SHP77 (cell line): ENCODE results near the gene HDAC4.

Experiments
- DNase-seq, 2 experiments: peaks; one replicate each; lab custom pipeline; 2025; lab: John Stamatoyannopoulos, UW

Gene HDAC4

DNA sequence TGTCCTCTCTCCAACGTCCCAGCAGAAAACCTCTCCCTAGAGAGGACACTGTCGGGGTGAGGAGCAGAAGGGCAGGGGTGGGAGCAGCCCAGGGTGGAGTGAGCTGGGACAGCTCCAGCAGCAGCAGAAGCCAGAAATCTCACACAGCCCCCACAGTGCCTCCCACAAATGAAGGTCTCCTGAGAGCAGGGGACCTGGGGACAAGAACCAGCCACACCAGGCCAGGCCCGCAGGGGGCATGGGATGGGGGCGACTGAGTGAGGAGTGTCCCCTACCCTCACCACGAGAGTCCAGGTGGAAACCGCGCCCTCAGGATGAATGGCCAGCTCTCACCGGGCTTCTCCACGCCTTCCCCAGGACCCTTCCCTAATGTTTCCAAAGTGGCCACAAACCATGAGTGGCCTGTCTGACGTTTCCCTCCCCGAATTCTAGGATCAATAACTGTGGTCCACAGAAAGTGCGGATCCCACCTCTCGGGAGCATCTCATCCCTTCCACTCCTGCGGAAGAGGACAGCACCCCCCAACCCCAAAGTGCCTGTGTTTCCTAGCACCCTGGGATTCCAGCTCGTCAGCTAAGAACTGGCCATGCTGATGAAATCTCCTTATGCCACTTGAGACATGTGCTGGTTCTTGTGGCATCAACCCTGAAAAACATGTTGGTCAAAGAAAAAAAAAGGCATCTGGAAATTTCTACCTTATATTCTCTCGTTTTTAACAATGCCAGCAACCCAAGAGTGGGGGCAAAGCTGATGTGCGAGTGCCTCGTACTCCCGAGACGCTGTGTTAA, 121.1 kb downstream of the HDAC4 start:
- DNase-seq: no peak

DNA sequence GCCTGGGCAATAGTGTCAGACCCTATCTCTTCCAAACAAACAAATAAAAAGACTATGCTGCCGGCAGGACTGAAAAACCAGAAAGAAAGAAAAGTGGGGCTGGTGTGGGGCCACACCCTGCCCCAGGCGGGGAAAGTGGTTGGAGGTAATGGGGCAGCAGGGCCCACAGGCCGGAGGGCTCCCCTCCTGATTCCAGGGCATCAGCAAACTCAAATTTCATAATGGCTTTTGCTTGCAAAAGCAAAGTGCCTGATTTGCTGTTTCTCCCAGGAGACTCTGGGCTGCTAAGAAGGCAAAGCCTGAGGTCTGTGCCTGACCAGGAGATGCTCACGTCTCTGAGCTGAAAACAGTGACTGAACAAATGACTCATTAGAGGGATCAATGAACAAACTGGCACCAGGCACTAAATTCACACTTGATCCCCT, 121.9 kb downstream of the HDAC4 start:
- DNase-seq: no peak

DNA sequence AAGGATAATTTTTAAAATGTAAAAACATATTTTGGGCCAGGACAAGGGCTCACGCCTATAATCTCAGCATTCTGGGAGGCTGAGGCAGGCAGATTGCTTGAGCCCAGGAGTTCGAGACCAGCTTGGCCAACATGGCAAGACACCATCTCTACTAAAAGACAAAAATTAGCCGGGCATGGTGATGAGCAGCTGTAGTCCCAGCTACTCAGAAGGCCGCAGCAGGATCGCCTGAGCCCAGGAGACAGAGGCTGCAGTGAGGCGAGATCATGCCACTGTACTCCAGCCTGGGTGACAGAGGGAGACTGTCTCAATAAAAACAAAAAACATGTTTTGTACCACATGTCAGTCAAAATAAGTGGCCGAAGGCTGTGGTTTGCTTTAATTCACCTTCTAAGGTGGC, 122.5 kb downstream of the HDAC4 start:
- no peak for DNase-seq

- DNase-seq: no peak
Observed at GRCh38 chr2:239277401-239278085, 123.3 kb downstream of the HDAC4 start.

DNA sequence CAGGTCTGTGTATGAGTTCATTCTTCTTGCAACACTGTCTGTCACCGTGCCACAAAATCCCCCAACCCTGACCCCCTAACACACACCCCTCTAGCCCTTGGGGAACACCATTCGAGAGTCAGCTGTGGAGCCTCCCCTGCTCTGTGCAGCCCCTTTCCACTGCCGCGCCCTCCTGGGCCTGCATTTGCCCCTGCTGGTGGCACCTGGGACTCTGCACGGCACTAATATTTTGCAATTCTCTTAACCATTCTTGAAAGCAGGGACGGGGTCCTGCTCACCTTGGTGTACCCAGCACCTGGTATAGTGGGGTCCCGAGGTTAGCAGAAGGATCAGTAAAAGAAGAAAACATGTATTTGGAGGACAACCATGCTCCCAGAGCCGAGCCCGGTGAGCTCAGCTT, 124.0 kb downstream of the HDAC4 start:
- peak; percentile 44 to 47 for DNase-seq

DNA sequence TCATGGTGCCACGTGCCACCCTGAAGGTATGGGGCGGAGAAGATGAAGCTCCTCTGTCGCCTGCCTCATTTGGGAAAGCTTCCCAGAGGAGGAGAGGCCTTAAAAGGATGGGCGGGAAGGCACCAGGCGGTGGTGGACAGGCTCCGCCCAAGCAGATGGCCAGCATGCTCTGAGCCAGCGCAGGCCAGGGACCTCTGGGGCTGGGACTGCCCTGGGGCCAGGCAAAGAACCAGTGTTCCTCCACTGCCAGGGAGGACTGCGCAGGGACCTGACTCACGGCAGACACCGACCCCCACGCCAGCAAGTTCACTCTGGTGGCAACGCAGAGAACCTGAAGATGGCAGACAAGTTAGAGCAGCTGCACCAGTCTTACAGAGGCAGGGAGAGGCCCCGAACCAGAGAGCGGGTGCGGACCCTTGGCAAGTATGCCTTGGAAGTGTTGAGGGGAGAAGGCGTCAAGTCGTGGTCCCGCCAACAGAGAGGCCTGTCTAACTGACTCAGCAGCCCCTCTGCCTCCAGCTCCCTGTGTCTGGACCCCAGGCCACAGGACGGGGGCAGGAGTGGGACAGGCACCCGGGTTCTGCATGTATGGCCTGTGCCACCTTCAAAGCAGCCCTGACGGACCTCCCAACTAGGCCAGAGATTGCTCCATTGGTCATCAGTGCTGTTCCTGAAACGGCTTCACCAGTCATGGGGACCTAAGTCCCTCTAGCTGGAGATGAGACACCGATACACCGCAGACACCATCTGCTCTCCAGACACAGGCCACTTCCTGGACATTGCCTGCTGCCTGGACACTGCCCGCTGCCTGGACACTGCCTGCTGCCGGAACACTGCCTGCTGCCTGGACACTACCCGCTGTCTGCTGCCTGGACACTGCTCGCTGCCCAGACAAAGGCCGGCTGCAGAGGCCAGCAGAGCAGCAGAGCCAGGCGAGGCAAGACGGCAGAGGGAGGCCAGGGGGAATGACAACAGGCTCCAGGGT, 124.7 kb downstream of the HDAC4 start:
- peak; percentile 61 to 78 for DNase-seq

- DNase-seq: peak; percentile 43 to 65
Observed at GRCh38 chr2:239275044-239275685, 125.7 kb downstream of the HDAC4 start.

GRCh38 chr2:239274391-239275043, 126.3 kb downstream of the HDAC4 start:
- DNase-seq: peak; percentile 54 to 63

DNA sequence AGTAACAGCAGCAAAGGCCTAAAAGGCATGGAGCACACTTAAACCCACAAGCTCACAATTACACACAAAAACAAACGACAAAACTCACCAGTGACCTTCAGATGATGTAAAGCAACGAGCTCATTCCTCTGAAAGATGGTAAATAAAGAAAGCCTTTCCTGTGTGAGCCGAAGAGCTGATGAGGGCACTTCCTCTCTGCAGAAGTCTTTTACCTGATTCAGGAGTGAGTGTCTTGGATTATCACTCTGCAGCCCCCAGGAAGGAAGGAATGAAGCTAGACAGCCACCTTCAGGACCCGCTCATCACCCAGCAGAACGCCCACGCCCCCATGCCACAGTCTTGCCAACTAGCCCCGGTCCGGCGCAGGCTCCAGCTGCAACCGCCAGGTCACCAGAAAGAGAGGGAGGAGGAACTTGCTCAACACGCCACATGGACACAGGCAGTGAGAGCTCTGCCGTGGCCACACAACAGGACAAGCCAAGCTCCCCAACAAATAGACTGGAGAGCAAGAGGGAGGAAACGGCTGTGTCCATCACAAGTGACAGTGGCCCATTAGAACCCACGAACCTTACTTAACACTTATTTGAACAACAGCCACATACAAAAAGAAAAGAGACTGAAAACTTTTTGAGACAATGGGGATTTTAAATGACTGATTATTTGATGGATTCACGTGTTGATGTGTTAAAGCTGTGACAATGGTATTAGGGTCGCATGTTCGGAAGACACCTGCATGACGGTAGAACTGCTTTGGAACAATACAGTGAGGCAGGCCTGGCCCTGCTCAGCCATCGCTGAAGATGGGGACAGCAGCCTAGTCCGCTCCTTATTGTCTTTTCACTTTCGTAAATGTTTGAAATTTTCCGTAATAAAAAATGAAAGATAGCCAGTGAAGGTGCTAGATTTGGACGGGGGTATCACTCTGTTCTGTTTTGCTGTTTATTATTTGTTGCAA, 127.3 kb downstream of the HDAC4 start:
- peak; percentile 67 to 70 for DNase-seq

DNA sequence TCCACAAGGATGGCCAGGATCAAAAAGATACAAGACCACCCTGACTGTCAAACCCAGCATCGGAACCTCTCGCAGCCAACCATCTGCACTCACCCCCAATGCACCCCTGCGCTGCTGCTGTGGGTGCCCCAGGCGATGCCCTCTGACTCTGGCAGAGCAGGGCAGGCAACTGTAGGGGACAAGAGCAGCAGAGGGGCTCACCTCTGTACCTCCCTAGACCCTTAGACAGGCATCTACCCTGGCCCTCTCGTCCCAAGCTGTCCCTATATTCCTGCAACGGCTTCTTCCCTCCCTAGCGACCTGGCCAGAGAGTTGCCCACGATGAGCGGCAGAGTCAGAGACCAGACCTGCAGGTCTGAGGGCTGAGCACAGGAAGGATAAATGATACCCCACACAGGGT, 128.2 kb downstream of the HDAC4 start:
- no peak for DNase-seq

GRCh38 chr2:239271882-239272281, 128.9 kb downstream of the HDAC4 start:
- no peak for DNase-seq

GRCh38 chr2:239271471-239271870, 129.3 kb downstream of the HDAC4 start:
- DNase-seq: no peak

DNA sequence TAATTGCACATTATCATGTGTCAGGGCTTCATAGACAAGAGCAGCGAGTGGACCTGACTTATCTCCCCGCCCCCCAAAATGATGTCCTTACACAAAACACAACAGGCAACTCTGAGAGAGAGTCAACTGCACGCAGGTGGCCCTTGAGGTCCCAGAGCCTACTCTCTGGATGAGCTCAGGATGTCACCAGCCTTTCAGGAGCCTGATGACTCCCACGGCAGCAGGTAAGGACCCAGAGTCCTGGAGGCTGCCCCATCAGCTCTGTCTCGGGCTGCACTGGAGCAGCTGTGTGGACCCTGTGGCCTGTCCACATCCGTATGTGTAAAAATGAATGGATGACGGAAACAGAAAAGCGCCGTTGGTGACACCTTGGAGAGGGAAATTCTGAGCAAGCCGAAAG, 130.9 kb downstream of the HDAC4 start:
- no peak for DNase-seq

- no peak for DNase-seq
Observed at GRCh38 chr2:239269173-239269885, 131.5 kb downstream of the HDAC4 start.

- no peak for DNase-seq
Observed at GRCh38 chr2:239268549-239268948, 132.3 kb downstream of the HDAC4 start.

DNA sequence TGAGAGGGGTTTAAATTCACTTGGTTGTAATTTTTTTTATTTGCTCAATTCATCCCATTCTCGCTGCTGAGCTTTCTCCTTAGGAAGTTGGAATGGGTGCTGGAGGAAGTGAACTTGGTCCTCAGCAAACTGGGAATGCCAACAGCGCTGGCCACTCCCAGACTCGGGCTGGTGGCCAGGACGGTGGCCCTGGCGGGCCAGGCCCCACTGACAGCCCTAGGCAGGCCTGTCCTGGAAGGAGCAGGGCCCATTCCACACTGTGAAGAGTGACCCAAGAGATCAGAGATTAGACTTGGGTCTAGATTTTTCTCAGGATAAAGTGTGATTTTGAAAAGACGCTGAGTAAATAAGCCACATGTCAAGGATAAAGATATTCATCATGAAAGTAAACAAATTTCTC, 132.7 kb downstream of the HDAC4 start:
- no peak for DNase-seq

DNA sequence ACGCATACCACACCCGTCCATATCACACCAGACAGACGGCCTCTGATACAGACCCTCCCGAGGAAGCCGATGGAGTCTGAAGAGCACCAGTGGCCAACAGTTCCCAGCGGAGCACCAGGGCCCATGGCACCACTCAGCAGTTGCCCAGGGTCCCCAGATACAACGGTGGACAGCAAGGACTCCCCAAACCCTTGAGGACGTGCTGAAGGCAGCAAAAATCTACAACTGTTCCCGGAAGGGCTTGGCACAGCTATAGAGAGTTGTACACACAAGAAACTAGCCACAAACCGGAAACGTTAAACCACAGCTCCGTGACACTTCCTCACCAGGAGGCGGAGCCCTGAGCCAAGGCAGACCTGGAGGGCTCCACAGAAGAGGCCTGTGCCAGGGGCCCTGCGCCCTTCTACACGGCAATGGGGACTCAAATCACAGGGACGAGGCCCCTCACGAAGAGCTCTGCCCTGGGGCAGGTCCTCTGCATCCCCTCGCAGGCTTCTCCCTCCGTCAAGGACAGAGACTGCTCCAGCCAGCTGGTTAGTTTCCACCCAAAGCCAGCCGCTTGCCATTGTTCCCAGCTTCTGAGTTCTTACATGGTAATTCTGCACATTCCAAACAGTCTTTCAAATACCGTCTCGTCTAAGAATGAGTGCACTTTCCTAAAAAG, 133.4 kb downstream of the HDAC4 start:
- no peak for DNase-seq

- DNase-seq: no peak
Observed at GRCh38 chr2:239266779-239267287, 134.0 kb downstream of the HDAC4 start.

DNA sequence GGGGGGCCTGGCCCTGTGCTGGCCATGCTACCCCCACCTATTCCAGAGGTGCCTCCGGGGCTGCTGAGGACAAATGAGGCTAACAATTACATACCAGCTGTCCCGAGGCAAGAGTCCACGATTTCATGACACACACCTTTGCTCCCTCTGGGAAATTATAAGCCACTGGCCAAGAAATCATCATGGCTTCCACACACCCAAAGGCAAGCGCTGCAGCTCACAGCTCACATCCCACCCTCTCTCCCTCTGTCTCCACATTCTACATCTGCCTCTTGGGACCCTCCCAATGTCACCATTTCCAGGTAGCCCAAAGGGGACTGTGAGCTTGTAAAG, 134.4 kb downstream of the HDAC4 start:
- DNase-seq: no peak
